Heart right ventricle (tissue), 16 donors: ENCODE data around the gene TRIM2. TPM values are rescaled to one million over a fixed set of nuclear protein-coding genes. Genes with fewer than 3 reads are reported as not detected.
A peak's percentile ranks its signal among the peaks of the same experiment; 100 is the strongest.
"Not testable (repeated sequence)": the region's sequence is repeated elsewhere in the genome, so short reads cannot be mapped to it uniquely, and the experiment has no call there.

ENCODE experiments used
- ATAC-seq, 8 donors: fragments of 200-7000 bp; cut with Tn5 transposase; one replicate each; pipeline ENCODE4 v1.9.1; 2020; ENCODE audit warnings: mild to moderate bottlenecking in 8 of 8, moderate library complexity in 8 of 8, moderate number of reproducible peaks in 1 of 8
- DNase-seq, 2 donors: peaks; one replicate each; pipeline ENCODE4 v3.0.0-alpha.2; 2020
- H3K27ac ChIP-seq, 10 donors: fragments of 200-600 bp; sonication (generic) in 2 of 10; one replicate each; pipeline versions ENCODE4 v1.5.0 to v1.8.0; 2020 to 2022; ENCODE audit warnings: mild to moderate bottlenecking in 3 of 10
- H3K27me3 ChIP-seq, 7 donors: fragments of 200-600 bp; one replicate each; pipeline ENCODE4 v1.8.0; 2021 to 2022; ENCODE audit warnings: mild to moderate bottlenecking in 2 of 7
- H3K36me3 ChIP-seq, 9 donors: fragments of 200-600 bp; sonication (generic) in 1 of 9; one replicate each; pipeline versions ENCODE4 v1.5.0 to v1.8.0; 2020 to 2022; ENCODE audit warnings: mild to moderate bottlenecking in 2 of 9
- H3K4me1 ChIP-seq, 9 donors: fragments of 200-600 bp; sonication (generic) in 1 of 9; one replicate each; pipeline versions ENCODE4 v1.5.0 to v1.8.0; 2020 to 2022; ENCODE audit warnings: mild to moderate bottlenecking in 4 of 9
- H3K4me3 ChIP-seq, 10 donors: fragments of 200-600 bp; sonication (generic) in 2 of 10; one replicate each; pipeline versions ENCODE4 v1.5.0 to v1.8.0; 2020 to 2022; ENCODE audit warnings: mild to moderate bottlenecking in 7 of 10, moderate library complexity in 2 of 10
- H3K9me3 ChIP-seq, 11 donors: fragments of 200-600 bp in 10 of 11; sonication (generic) in 2 of 11; one replicate each; pipeline versions ENCODE4 v1.5.0 to v1.8.0; 2013 to 2022; ENCODE audit warnings: mild to moderate bottlenecking in 2 of 11, control low read depth in 1 of 11, moderate library complexity in 1 of 11
- CTCF ChIP-seq, 9 donors: fragments of 200-600 bp; sonication (generic) in 2 of 9; IDR thresholded peaks; one replicate each; pipeline versions ENCODE4 v1.5.0 to v1.8.0; 2021 to 2022; ENCODE audit warnings: antibody characterized with exemption in 9 of 9, mild to moderate bottlenecking in 5 of 9, moderate library complexity in 1 of 9
- WGBS, 2 donors: extraction: QIAGEN DNeasy Blood & Tissue Kit; methylation state at CpG; one replicate each; pipeline ENCODE4 v1.1.7; 2013; ENCODE audit warnings: inconsistent platforms in 1 of 2; 5-methylcytosine and 5-hydroxymethylcytosine counted together
- intact Hi-C, 10 donors: fragments of 100-400 bp; cut with DNase I; formaldehyde crosslinking; loops; one replicate each; pipeline versions ENCODE4 v1.11.1 to v1.14.2; 2022
- polyA plus RNA-seq, 2 donors: library from polyadenylated mRNA; stranded (reverse); fragments of 200-250 nt; gene quantifications; one replicate each; pipeline ENCODE4 v1.2.3, GENCODE V29; 2013
- total RNA-seq, 10 donors: library from RNA; stranded (reverse); fragmentation: NEBNext Ultra II Directional in 3 of 10; extraction: Animal tissue kit (Norgen Biotek cat#: 25700) in 3 of 10; gene quantifications; one replicate each; pipeline versions ENCODE4 v1.2.1 to v1.2.4, GENCODE V29; 2021 to 2023
- donor health status: Arrhythmogenic right ventricular cardiomyopathy.
- donor health status: ischemic (EF 13 %, LVEDD 7.1; RV severe dilation, severe dysfunction).
- donor health status: healthy with polysubstance abuse.
- donor health status: DM: no; HTN: yes; CAD: no.
- donor health status: DM: no; HTN: no; CAD: no.
- donor health status: ischemic (EF 25% LVEDD 6.9; RV normal size, moderate dysfunction).
- donor health status: ischemic (EF 25% LVEDD 5.7; RV mildly dilated, moderate dysfunction).
- donor health status: healthy.
- donor health status: DM: yes; HTN: yes; CAD: no.
- donor health status: Ischemic cardiomyopathy.
- donor health status: ischemic (EF 35%, LVEDD 5.7; RV mildly dilated, moderate dysfunction).
- donor health status: nonischemic (EF 11% LVEDD 7.7; RV severe dilation, severe dysfunction).
- donor health status: DM: yes; HTN: yes; CAD: no.
- donor health status: PGD.
- donor health status: ischemic (EF 29% LVEDD 5.4; RV normal size, mild dysfunction).
- donor health status: nonischemic (EF 23%, LVEDD 6.1; RV moderate dilation, normal function).

TRIM2 gene
- total and polyA plus RNA-seq, 12 donors = 2.8 to 33.2 (median 20.5) TPM

- ATAC-seq (no peak), DNase-seq (no peak)
- H3K9me3 ChIP-seq = no peaks in the 10 kb centered on the region
- H3K27ac ChIP-seq = no peak overlapping the region
- H3K27me3 ChIP-seq = no peaks in the 10 kb centered on the region
- TF ChIP-seq CTCF (IDR thresholded peaks at IDR 0.05) = no peak
- WGBS, 2 donors = 88 to 93% methylated on average over 5 of the region's 5 CpGs
- H3K36me3 ChIP-seq = no peaks in the 10 kb centered on the region
- intact Hi-C loops = no loop called here
- H3K4me1 ChIP-seq = peaks cover 0 to 6% (median 0%) of the 10 kb centered on the region in 9 donors
- no peak overlapping the region for H3K4me3 ChIP-seq
Measured at GRCh38 chr4:153191795-153192363, 12.4 kb upstream of the TRIM2 start.

- Histone ChIP-seq H3K36me3 (no peaks in the 10 kb centered on the region), H3K9me3 (no peaks in the 10 kb centered on the region), H3K27me3 (no peaks in the 10 kb centered on the region), H3K4me3 (no peak overlapping the region), H3K4me1 (no peaks in the 10 kb centered on the region), H3K27ac (no peak overlapping the region)
- WGBS, 2 donors = 93 to 94% methylated on average over 5 of the region's 5 CpGs
- TF ChIP-seq CTCF (IDR thresholded peaks at IDR 0.05) = no peak
- intact Hi-C loops = no loop called here
- DNase-seq = no peak
- ATAC-seq = no peak
Measured at GRCh38 chr4:153197301-153197700, 6.9 kb upstream of the TRIM2 start.

GRCh38 chr4:153198719-153199118 is 5.5 kb upstream of the TRIM2 start:
- no peaks in the 10 kb centered on the region for H3K9me3 ChIP-seq
- H3K4me3 ChIP-seq = no peak overlapping the region
- no peak overlapping the region for H3K27ac ChIP-seq
- 78 to 88% methylated on average over 1 of the region's 1 CpG for WGBS, 2 donors
- no peak for TF ChIP-seq CTCF (IDR thresholded peaks at IDR 0.05)
- no peaks in the 10 kb centered on the region for H3K27me3 ChIP-seq
- no peak for ATAC-seq
- peaks cover 0 to 3% (median 0%) of the 10 kb centered on the region in 9 donors for H3K4me1 ChIP-seq
- DNase-seq = no peak
- H3K36me3 ChIP-seq = no peaks in the 10 kb centered on the region
- intact Hi-C loops = no loop called here

GRCh38 chr4:153203746-153204145 is 497 bp upstream of the TRIM2 start:
- not testable (repeated sequence) for H3K36me3 ChIP-seq
- peak overlapping the region in 8 of 10 donors; percentile 22 to 50 (median 42) for H3K4me3 ChIP-seq

More at GRCh38 chr4:153203746-153204145, 497 bp upstream of the TRIM2 start:
- intact Hi-C loops = loop anchor here in 6 of 10 donors (5.0 to 10.0 kb wide), 3 partner anchors 49 to 59 kb away; no protein-coding TSS in a partner anchor
- not testable (repeated sequence) for DNase-seq, ATAC-seq, H3K9me3 ChIP-seq, H3K27me3 ChIP-seq
- H3K27ac ChIP-seq = peak overlapping the region in 3 of 10 donors; percentile 8 to 53 (median 48)
- H3K4me1 ChIP-seq = peaks cover 0 to 32% (median 3%) of the 10 kb centered on the region in 9 donors
- 70% methylated on average over 5 of the region's 5 CpGs for WGBS, 2 donors
